HEK293 (cell line): ENCODE data around the gene SLC4A1.

Experiments
- BCL11B ChIP-seq: fragments of 450-650 bp; formaldehyde crosslinking; IDR thresholded peaks from 2 replicates; pipeline ENCODE4 v1.5.1; 2016; ENCODE audit warnings: low read depth, missing biosample characterization, missing genetic modification characterization
- GFI1B ChIP-seq: fragments of 450-650 bp; formaldehyde crosslinking; IDR thresholded peaks from 2 replicates; pipeline ENCODE4 v1.5.1; 2016; ENCODE audit warnings: missing biosample characterization, missing genetic modification characterization
- HOXA7 ChIP-seq: sonication (generic); formaldehyde crosslinking; IDR thresholded peaks from 2 replicates; pipeline ENCODE4 v1.8.1; 2022; ENCODE audit warnings: missing genetic modification reagents, borderline replicate concordance
- KLF10 ChIP-seq: fragments of 450-650 bp; IDR thresholded peaks from 2 replicates; pipeline ENCODE4 v1.5.1; 2018; ENCODE audit warnings: missing biosample characterization, mild to moderate bottlenecking, missing genetic modification characterization
- MEIS1 ChIP-seq: sonication (generic); formaldehyde crosslinking; IDR thresholded peaks from 2 replicates; pipeline ENCODE4 v1.8.1; 2022; ENCODE audit warnings: missing genetic modification reagents, mild to moderate bottlenecking, borderline replicate concordance
- OVOL3 ChIP-seq: fragments of 450-650 bp; formaldehyde crosslinking; IDR thresholded peaks from 2 replicates; pipeline ENCODE4 v1.5.1; 2016; ENCODE audit warnings: missing biosample characterization, missing genetic modification characterization
- SP7 ChIP-seq: fragments of 450-650 bp; formaldehyde crosslinking; IDR thresholded peaks from 2 replicates; pipeline ENCODE4 v1.5.1; 2016; ENCODE audit warnings: missing biosample characterization, missing genetic modification characterization
- YY2 ChIP-seq: fragments of 450-650 bp; formaldehyde crosslinking; IDR thresholded peaks from 2 replicates; pipeline ENCODE4 v1.5.1; 2016; ENCODE audit warnings: missing biosample characterization, missing genetic modification characterization
- ZNF132 ChIP-seq: fragments of 450-650 bp; formaldehyde crosslinking; IDR thresholded peaks from 2 replicates; pipeline ENCODE4 v1.5.1; 2017; ENCODE audit warnings: missing biosample characterization, missing genetic modification characterization, borderline replicate concordance
- ZNF24 ChIP-seq: fragments of 450-650 bp; formaldehyde crosslinking; IDR thresholded peaks from 2 replicates; pipeline ENCODE4 v1.5.1; 2016; ENCODE audit warnings: missing biosample characterization, missing genetic modification characterization
- ZNF394 ChIP-seq: fragments of 450-650 bp; formaldehyde crosslinking; IDR thresholded peaks from 2 replicates; pipeline ENCODE4 v1.5.1; 2016; ENCODE audit warnings: missing biosample characterization, missing genetic modification characterization, mild to moderate bottlenecking, moderate library complexity, borderline replicate concordance
- ZNF510 ChIP-seq: fragments of 450-650 bp; formaldehyde crosslinking; IDR thresholded peaks from 2 replicates; pipeline ENCODE4 v1.5.1; 2018; ENCODE audit warnings: mild to moderate bottlenecking, missing genetic modification characterization, missing biosample characterization; ENCODE audit not compliant: insufficient replicate concordance
- ZNF560 ChIP-seq: fragments of 450-650 bp; formaldehyde crosslinking; IDR thresholded peaks from 2 replicates; pipeline ENCODE4 v1.5.1; 2017; ENCODE audit warnings: missing biosample characterization, missing genetic modification characterization, borderline replicate concordance
- ZNF600 ChIP-seq: fragments of 450-650 bp; formaldehyde crosslinking; IDR thresholded peaks from 2 replicates; pipeline ENCODE4 v1.5.1; 2016; ENCODE audit warnings: missing biosample characterization, missing genetic modification characterization
- ZNF629 ChIP-seq: fragments of 450-650 bp; formaldehyde crosslinking; IDR thresholded peaks from 2 replicates; pipeline ENCODE4 v1.5.1; 2017; ENCODE audit warnings: missing biosample characterization, missing genetic modification characterization
- ZNF747 ChIP-seq: fragments of 450-650 bp; formaldehyde crosslinking; IDR thresholded peaks from 2 replicates; pipeline ENCODE4 v1.5.1; 2016; ENCODE audit warnings: missing biosample characterization, missing genetic modification characterization
- ZNF76 ChIP-seq: fragments of 450-650 bp; formaldehyde crosslinking; IDR thresholded peaks from 2 replicates; pipeline ENCODE4; 2016; ENCODE audit warnings: low read depth, missing biosample characterization, missing genetic modification characterization, borderline replicate concordance
- ZNF837 ChIP-seq: fragments of 450-650 bp; formaldehyde crosslinking; IDR thresholded peaks from 2 replicates; pipeline ENCODE4 v1.5.1; 2016; ENCODE audit warnings: missing biosample characterization, missing genetic modification characterization
- ZXDB ChIP-seq: fragments of 450-650 bp; formaldehyde crosslinking; IDR thresholded peaks from 2 replicates; pipeline ENCODE4 v1.5.1; 2016; ENCODE audit warnings: missing biosample characterization, missing genetic modification characterization
- TF ChIP-seq, protein P1 (sequence below): fragments of 450-650 bp; formaldehyde crosslinking; optimal IDR thresholded peaks from 2 replicates; pipeline ENCODE3; 2016; ENCODE audit warnings: missing biosample characterization, mild to moderate bottlenecking, missing genetic modification characterization
- TF ChIP-seq, protein P2 (sequence below): fragments of 450-650 bp; formaldehyde crosslinking; IDR thresholded peaks from 2 replicates; pipeline ENCODE4 v1.5.1; 2016; ENCODE audit warnings: missing biosample characterization, missing genetic modification characterization
- TF ChIP-seq, protein P3 (sequence below): fragments of 450-650 bp; formaldehyde crosslinking; IDR thresholded peaks from 2 replicates; pipeline ENCODE4 v1.5.1; 2016; ENCODE audit warnings: missing biosample characterization, missing genetic modification characterization
- TF ChIP-seq, protein P4 (sequence below): fragments of 450-650 bp; formaldehyde crosslinking; IDR thresholded peaks from 2 replicates; pipeline ENCODE4 v1.5.1; 2016; ENCODE audit warnings: missing biosample characterization, missing genetic modification characterization
- TF ChIP-seq, protein P5 (sequence below): fragments of 450-650 bp; formaldehyde crosslinking; IDR thresholded peaks from 2 replicates; pipeline ENCODE4 v1.5.1; 2016; ENCODE audit warnings: missing biosample characterization, missing genetic modification characterization
- TF ChIP-seq, protein P6 (sequence below): sonication (generic); formaldehyde crosslinking; IDR thresholded peaks from 2 replicates; pipeline ENCODE4 v1.8.1; 2022; ENCODE audit warnings: mild to moderate bottlenecking, moderate library complexity, missing genetic modification reagents
- TF ChIP-seq, protein P7 (sequence below): fragments of 450-650 bp; formaldehyde crosslinking; conservative IDR thresholded peaks from 2 replicates; pipeline ENCODE4 v1.5.1; 2016; ENCODE audit warnings: low read depth, missing biosample characterization, missing genetic modification characterization

Gene SLC4A1

DNA sequence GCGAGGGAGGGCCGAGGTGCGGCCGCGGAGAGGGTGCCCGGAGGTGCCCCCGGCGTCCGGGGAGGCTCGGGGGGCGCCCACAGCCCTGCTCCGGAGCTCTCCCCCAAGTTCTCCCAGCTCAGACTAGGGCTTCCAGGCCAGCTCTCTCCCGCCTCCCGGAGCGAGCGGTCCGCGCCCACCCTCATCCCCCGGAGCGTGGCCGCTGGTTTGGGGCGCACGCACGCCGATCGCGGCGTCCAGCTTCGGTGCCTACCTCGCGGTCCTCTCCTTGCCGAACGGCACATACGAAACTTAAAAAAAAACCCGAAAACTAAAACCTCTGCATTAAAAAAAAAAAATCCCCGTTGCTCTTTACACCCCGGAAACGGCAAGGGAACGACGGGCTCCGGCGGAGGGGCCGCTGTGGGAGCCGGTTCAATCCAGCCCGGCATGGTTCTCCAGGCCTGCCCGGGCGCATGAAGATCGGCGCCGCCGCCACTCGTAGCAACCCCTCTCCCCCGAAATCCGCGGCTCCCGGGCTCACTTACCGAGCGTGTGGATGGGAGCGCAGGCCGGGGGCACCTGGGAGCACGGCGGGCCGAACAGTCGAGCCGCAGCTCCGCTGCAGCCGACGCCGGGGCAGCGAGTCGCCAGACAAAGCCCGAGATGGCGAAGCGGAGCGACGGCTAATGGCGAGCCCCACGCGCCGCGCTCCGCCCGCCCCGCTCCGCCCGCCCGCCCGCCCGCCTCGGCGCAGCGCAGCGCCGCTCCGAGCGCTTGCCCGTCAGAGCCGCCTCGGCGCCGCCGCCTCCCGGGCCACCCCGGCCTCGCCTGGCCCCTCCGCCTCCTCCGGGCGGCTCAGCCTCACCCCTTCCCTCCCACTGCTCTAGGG, 47.5 kb downstream of the SLC4A1 start (continued):
- TF ChIP-seq, protein P1, sequence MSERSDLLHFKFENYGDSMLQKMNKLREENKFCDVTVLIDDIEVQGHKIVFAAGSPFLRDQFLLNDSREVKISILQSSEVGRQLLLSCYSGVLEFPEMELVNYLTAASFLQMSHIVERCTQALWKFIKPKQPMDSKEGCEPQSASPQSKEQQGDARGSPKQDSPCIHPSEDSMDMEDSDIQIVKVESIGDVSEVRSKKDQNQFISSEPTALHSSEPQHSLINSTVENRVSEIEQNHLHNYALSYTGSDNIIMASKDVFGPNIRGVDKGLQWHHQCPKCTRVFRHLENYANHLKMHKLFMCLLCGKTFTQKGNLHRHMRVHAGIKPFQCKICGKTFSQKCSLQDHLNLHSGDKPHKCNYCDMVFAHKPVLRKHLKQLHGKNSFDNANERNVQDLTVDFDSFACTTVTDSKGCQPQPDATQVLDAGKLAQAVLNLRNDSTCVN (tag by site-specific recombination) = peak; percentile 75
- no peak; the same call in 1 of the 2 replicates for TF ChIP-seq MEIS1 (CRISPR knock-in tag)
- TF ChIP-seq, protein P2, sequence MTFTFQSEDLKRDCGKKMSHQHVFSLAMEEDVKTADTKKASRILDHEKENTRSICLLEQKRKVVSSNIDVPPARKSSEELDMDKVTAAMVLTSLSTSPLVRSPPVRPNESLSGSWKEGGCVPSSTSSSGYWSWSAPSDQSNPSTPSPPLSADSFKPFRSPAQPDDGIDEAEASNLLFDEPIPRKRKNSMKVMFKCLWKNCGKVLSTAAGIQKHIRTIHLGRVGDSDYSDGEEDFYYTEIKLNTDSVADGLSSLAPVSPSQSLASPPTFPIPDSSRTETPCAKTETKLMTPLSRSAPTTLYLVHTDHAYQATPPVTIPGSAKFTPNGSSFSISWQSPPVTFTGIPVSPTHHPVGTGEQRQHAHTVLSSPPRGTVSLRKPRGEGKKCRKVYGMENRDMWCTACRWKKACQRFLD (tag by site-specific recombination) = no peak
- TF ChIP-seq ZXDB = peak; percentile 36; the same call in 1 of the 2 replicates
- peak; percentile 74 for TF ChIP-seq ZNF76
- TF ChIP-seq ZNF510 (tag by site-specific recombination) = no peak
- TF ChIP-seq ZNF629 (tag by site-specific recombination) = peak; percentile 38
- TF ChIP-seq, protein P3, sequence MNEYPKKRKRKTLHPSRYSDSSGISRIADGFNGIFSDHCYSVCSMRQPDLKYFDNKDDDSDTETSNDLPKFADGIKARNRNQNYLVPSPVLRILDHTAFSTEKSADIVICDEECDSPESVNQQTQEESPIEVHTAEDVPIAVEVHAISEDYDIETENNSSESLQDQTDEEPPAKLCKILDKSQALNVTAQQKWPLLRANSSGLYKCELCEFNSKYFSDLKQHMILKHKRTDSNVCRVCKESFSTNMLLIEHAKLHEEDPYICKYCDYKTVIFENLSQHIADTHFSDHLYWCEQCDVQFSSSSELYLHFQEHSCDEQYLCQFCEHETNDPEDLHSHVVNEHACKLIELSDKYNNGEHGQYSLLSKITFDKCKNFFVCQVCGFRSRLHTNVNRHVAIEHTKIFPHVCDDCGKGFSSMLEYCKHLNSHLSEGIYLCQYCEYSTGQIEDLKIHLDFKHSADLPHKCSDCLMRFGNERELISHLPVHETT = 0 out of 2 replicates have a peak, but pooled peaks have one; percentile 73
- TF ChIP-seq, protein P4, sequence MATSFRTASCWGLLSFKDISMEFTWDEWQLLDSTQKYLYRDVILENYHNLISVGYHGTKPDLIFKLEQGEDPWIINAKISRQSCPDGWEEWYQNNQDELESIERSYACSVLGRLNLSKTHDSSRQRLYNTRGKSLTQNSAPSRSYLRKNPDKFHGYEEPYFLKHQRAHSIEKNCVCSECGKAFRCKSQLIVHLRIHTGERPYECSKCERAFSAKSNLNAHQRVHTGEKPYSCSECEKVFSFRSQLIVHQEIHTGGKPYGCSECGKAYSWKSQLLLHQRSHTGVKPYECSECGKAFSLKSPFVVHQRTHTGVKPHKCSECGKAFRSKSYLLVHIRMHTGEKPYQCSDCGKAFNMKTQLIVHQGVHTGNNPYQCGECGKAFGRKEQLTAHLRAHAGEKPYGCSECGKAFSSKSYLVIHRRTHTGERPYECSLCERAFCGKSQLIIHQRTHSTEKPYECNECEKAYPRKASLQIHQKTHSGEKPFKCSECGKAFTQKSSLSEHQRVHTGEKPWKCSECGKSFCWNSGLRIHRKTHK = no peak
- TF ChIP-seq BCL11B (tag by site-specific recombination) = 0 out of 2 replicates have a peak, but pooled peaks have one; percentile 15
- 0 out of 2 replicates have a peak, but pooled peaks have one; percentile 36 for TF ChIP-seq ZNF837
- TF ChIP-seq, protein P5, sequence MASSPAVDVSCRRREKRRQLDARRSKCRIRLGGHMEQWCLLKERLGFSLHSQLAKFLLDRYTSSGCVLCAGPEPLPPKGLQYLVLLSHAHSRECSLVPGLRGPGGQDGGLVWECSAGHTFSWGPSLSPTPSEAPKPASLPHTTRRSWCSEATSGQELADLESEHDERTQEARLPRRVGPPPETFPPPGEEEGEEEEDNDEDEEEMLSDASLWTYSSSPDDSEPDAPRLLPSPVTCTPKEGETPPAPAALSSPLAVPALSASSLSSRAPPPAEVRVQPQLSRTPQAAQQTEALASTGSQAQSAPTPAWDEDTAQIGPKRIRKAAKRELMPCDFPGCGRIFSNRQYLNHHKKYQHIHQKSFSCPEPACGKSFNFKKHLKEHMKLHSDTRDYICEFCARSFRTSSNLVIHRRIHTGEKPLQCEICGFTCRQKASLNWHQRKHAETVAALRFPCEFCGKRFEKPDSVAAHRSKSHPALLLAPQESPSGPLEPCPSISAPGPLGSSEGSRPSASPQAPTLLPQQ (tag by site-specific recombination) = no peak
- TF ChIP-seq, protein P6, sequence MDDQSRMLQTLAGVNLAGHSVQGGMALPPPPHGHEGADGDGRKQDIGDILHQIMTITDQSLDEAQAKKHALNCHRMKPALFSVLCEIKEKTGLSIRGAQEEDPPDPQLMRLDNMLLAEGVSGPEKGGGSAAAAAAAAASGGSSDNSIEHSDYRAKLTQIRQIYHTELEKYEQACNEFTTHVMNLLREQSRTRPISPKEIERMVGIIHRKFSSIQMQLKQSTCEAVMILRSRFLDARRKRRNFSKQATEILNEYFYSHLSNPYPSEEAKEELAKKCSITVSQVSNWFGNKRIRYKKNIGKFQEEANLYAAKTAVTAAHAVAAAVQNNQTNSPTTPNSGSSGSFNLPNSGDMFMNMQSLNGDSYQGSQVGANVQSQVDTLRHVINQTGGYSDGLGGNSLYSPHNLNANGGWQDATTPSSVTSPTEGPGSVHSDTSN (CRISPR knock-in tag) = peak; percentile 60; the same call in 1 of the 2 replicates
- peak; percentile 71 for TF ChIP-seq ZNF600
- TF ChIP-seq, protein P7, sequence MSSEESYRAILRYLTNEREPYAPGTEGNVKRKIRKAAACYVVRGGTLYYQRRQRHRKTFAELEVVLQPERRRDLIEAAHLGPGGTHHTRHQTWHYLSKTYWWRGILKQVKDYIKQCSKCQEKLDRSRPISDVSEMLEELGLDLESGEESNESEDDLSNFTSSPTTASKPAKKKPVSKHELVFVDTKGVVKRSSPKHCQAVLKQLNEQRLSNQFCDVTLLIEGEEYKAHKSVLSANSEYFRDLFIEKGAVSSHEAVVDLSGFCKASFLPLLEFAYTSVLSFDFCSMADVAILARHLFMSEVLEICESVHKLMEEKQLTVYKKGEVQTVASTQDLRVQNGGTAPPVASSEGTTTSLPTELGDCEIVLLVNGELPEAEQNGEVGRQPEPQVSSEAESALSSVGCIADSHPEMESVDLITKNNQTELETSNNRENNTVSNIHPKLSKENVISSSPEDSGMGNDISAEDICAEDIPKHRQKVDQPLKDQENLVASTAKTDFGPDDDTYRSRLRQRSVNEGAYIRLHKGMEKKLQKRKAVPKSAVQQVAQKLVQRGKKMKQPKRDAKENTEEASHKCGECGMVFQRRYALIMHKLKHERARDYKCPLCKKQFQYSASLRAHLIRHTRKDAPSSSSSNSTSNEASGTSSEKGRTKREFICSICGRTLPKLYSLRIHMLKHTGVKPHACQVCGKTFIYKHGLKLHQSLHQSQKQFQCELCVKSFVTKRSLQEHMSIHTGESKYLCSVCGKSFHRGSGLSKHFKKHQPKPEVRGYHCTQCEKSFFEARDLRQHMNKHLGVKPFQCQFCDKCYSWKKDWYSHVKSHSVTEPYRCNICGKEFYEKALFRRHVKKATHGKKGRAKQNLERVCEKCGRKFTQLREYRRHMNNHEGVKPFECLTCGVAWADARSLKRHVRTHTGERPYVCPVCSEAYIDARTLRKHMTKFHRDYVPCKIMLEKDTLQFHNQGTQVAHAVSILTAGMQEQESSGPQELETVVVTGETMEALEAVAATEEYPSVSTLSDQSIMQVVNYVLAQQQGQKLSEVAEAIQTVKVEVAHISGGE (tag by site-specific recombination) = peak; percentile 43; the same call in 1 of the 2 replicates
- TF ChIP-seq ZNF394 (tag by site-specific recombination) = peak; percentile 35; the same call in 1 of the 2 replicates
- TF ChIP-seq ZNF24 = no peak
- TF ChIP-seq ZNF747 (tag by site-specific recombination) = no peak
- TF ChIP-seq YY2 (tag by site-specific recombination) = no peak
- TF ChIP-seq ZNF132 (tag by site-specific recombination) = no peak
- TF ChIP-seq ZNF560 (tag by site-specific recombination) = no peak
- no peak for TF ChIP-seq OVOL3 (tag by site-specific recombination)
- TF ChIP-seq KLF10 (tag by site-specific recombination) = no peak
- peak; percentile 56 for TF ChIP-seq SP7 (tag by site-specific recombination)
- no peak for TF ChIP-seq HOXA7
- no peak for TF ChIP-seq GFI1B (tag by site-specific recombination)
